IPS DF 6.9 (cell line): ENCODE data around the gene ATP2A1.
A peak's percentile ranks its signal among the peaks of the same experiment; 100 is the strongest.
"Not testable (repeated sequence)": the region's sequence is repeated elsewhere in the genome, so short reads cannot be mapped to it uniquely, and the experiment has no call there.

Experiments
- DNase-seq: peaks from one replicate; pipeline ENCODE4 v3.0.0-alpha.2; 2013; ENCODE audit warnings: low read depth, low spot score
- H3K27ac ChIP-seq: one replicate; pipeline ENCODE4 v1.5.1; 2013; ENCODE audit warnings: low read length, control low read depth
- H3K27me3 ChIP-seq: 2 replicates; pipeline ENCODE4 v1.6.1; 2013; ENCODE audit warnings: mild to moderate bottlenecking, low read length; ENCODE audit not compliant: control insufficient read depth, insufficient read depth
- H3K36me3 ChIP-seq: 2 replicates; pipeline ENCODE4 v1.6.1; 2013; ENCODE audit warnings: low read length; ENCODE audit not compliant: control insufficient read depth, insufficient read depth
- H3K4me1 ChIP-seq: 2 replicates; pipeline ENCODE4 v1.6.1; 2013; ENCODE audit warnings: low read length; ENCODE audit not compliant: control insufficient read depth, insufficient read depth
- H3K4me3 ChIP-seq: 2 replicates; pipeline ENCODE4 v1.5.1; 2013; ENCODE audit warnings: mild to moderate bottlenecking, low read length
- H3K9me3 ChIP-seq: 2 replicates; pipeline ENCODE4 v1.6.1; 2013; ENCODE audit warnings: low read length, inconsistent platforms; ENCODE audit not compliant: control insufficient read depth, insufficient read depth
- WGBS: extraction: QIAGEN DNeasy Blood & Tissue Kit; methylation state at CpG from one replicate; pipeline ENCODE4 v1.1.7; 2013; ENCODE audit warnings: mixed read lengths, missing lambda C conversion rate; ENCODE audit not compliant: insufficient read length, insufficient coverage; 5-methylcytosine and 5-hydroxymethylcytosine counted together

The ATP2A1 gene

GRCh38 chr16:28936784-28937155, 58.5 kb downstream of the ATP2A1 start:
- H3K27me3 ChIP-seq: no peaks in the 10 kb centered on the region

DNA sequence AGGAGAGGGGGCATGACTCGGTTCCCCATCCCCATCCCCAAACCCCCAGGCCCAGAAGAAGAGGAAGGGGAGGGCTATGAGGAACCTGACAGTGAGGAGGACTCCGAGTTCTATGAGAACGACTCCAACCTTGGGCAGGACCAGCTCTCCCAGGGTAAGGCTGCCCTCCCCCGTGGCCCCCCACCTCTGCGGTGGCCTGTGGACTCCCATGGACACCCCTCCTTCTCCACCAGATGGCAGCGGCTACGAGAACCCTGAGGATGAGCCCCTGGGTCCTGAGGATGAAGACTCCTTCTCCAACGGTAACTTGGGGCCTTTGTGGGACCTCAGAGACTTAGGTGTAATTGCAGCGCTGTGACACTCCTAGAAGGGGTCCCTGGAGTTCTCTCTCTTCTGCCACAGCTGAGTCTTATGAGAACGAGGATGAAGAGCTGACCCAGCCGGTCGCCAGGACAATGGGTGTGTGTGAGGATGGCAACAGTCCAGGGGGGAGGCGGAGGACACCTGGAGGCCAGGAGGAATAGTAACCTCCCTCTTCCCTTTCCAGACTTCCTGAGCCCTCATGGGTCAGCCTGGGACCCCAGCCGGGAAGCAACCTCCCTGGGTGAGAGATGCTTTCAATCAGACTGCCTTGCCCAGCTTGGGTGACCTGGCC, 59.1 kb downstream of the ATP2A1 start:
- H3K27ac ChIP-seq: no peak overlapping the region
- no peak for DNase-seq
- no peaks in the 10 kb centered on the region for H3K27me3 ChIP-seq
- WGBS: no CpG with 5 or more reads among the region's 14 CpGs
- H3K4me1 ChIP-seq: no peaks in the 10 kb centered on the region; the same call in 1 of the 2 replicates
- no peak overlapping the region for H3K4me3 ChIP-seq
- no peaks in the 10 kb centered on the region for H3K9me3 ChIP-seq
- no peaks in the 10 kb centered on the region for H3K36me3 ChIP-seq

More at GRCh38 chr16:28936784-28937155, 58.5 kb downstream of the ATP2A1 start:
- DNase-seq: no peak
- no peaks in the 10 kb centered on the region; the same call in 1 of the 2 replicates for H3K4me1 ChIP-seq
- H3K9me3 ChIP-seq: no peaks in the 10 kb centered on the region
- H3K27ac ChIP-seq: no peak overlapping the region
- no CpG with 5 or more reads among the region's 26 CpGs for WGBS
- no peaks in the 10 kb centered on the region for H3K36me3 ChIP-seq
- H3K4me3 ChIP-seq: no peak overlapping the region

- H3K27me3 ChIP-seq: no peaks in the 10 kb centered on the region
- no peaks in the 10 kb centered on the region; the same call in 1 of the 2 replicates for H3K4me1 ChIP-seq
- no peak for DNase-seq
- no peaks in the 10 kb centered on the region for H3K36me3 ChIP-seq
- no peak overlapping the region for H3K27ac ChIP-seq
- no peaks in the 10 kb centered on the region for H3K9me3 ChIP-seq
- WGBS: no CpG with 5 or more reads among the region's 7 CpGs
- H3K4me3 ChIP-seq: no peak overlapping the region
Observed at GRCh38 chr16:28938721-28939120, 60.4 kb downstream of the ATP2A1 start.

- not testable (repeated sequence) for H3K27me3 ChIP-seq, H3K4me3 ChIP-seq, H3K9me3 ChIP-seq, H3K4me1 ChIP-seq, H3K36me3 ChIP-seq, DNase-seq, H3K27ac ChIP-seq
- WGBS: no CpG with 5 or more reads among the region's 7 CpGs
Observed at GRCh38 chr16:28939825-28940224, 61.5 kb downstream of the ATP2A1 start.

- H3K27ac ChIP-seq: no peak overlapping the region
- H3K4me3 ChIP-seq: no peak overlapping the region
- 0 out of 2 replicates have a peak, but pooled peaks cover 1% of the 10 kb centered on the region for H3K4me1 ChIP-seq
- no peaks in the 10 kb centered on the region for H3K27me3 ChIP-seq
- no peaks in the 10 kb centered on the region for H3K9me3 ChIP-seq
- DNase-seq: no peak
- no peaks in the 10 kb centered on the region for H3K36me3 ChIP-seq
Observed at GRCh38 chr16:28943281-28943680, 65.0 kb downstream of the ATP2A1 start.

- whole genome bisulfite sequencing: no CpG with 5 or more reads among the region's 4 CpGs
- 0 out of 2 replicates have a peak, but pooled peaks cover 1% of the 10 kb centered on the region for H3K4me1 ChIP-seq
- no peaks in the 10 kb centered on the region for H3K36me3 ChIP-seq
- no peaks in the 10 kb centered on the region for H3K27me3 ChIP-seq
- H3K4me3 ChIP-seq: no peak overlapping the region
- DNase-seq: no peak
- H3K27ac ChIP-seq: no peak overlapping the region
- no peaks in the 10 kb centered on the region for H3K9me3 ChIP-seq
Observed at GRCh38 chr16:28946681-28947080, 68.4 kb downstream of the ATP2A1 start.

DNA sequence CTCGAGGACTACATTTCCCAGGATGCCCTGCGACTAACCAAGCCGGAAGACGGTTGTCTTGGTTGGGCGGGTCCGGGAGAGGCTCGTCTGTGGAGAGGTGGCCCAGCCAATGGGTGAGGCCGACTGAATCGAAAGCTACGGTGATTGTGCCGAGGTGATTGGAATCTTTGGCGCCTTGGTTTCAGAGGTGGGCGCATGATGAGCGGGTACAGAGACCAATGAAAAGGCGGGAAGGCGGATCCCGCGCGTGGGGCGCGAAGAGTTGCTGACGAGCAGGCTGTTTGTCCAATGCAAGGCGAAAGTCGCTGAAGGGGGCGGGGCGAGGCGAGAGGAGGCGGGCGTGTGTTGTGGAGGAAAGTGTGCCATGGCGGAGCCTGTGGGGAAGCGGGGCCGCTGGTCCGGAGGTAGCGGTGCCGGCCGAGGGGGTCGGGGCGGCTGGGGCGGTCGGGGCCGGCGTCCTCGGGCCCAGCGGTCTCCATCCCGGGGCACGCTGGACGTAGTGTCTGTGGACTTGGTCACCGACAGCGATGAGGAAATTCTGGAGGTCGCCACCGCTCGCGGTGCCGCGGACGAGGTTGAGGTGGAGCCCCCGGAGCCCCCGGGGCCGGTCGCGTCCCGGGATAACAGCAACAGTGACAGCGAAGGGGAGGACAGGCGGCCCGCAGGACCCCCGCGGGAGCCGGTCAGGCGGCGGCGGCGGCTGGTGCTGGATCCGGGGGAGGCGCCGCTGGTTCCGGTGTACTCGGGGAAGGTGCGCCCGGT, 72.5 kb downstream of the ATP2A1 start, which contains the start of gene NFATC2IP:
TSS of gene NFATC2IP (plus strand) at position 290 of the 762 bp plus-strand sequence. CDS start at position 365, 75 bp downstream.
- no peaks in the 10 kb centered on the region for H3K27me3 ChIP-seq
- H3K36me3 ChIP-seq: peaks cover 8% of the 10 kb centered on the region; the same call in 1 of the 2 replicates
- H3K4me3 ChIP-seq: peak within 1 kb of the TSS; percentile 94
- no CpG with 5 or more reads among the region's 79 CpGs for WGBS
- no peak within 1 kb of the TSS for H3K27ac ChIP-seq
- DNase-seq: peak; percentile 99
- no peaks in the 10 kb centered on the region for H3K4me1 ChIP-seq
- H3K9me3 ChIP-seq: no peaks in the 10 kb centered on the region

DNA sequence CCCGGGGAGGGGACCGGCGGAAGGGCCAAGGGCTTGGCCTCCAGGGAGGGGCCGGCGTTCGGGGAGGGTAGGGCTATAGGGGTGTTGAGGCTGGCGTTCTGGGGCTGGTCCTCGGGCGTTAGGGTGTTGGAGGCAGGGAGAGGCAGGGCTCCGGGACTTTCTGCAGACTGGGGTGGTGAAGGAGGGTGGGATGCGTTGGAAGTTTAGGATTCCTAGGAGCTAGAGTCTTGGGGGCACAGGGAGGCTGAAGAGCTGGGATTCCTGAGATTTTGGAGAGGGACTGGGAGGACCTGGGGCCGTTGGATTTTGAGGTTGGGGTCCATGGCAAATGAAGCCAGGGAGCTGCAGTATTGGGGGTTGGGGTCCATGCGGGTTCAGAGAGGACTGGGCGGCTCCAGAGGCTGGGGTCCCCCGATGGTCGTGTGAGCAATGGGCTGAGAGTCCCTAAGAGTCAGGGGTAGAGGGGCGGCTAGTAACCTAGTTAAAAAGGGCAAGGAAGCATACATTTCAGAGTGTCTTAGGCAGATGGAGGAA, 73.2 kb downstream of the ATP2A1 start:
- H3K27me3 ChIP-seq: no peaks in the 10 kb centered on the region
- H3K9me3 ChIP-seq: no peaks in the 10 kb centered on the region
- H3K4me3 ChIP-seq: peak overlapping the region; percentile 94
- no peaks in the 10 kb centered on the region for H3K4me1 ChIP-seq
- no peak overlapping the region for H3K27ac ChIP-seq
- WGBS: no CpG with 5 or more reads among the region's 17 CpGs
- no peak for DNase-seq
- H3K36me3 ChIP-seq: peaks cover 13% of the 10 kb centered on the region; the same call in 1 of the 2 replicates
